Liver (tissue), 9 donors: ENCODE measurements around the gene FAM131C. TPM values are rescaled to one million over a fixed set of nuclear protein-coding genes. Genes with fewer than 3 reads are reported as not detected.

Source experiments
- DNase-seq: peaks from one replicate; pipeline ENCODE4 v3.0.0-alpha.2; 2017; ENCODE audit warnings: low spot score
- H3K27ac ChIP-seq, 2 donors: one replicate each; pipeline ENCODE4 v1.7.0; 2013; ENCODE audit warnings: inconsistent platforms in 2 of 2, low read length in 2 of 2, control low read depth in 1 of 2, low read depth in 1 of 2, mild to moderate bottlenecking in 1 of 2
- H3K27me3 ChIP-seq, 4 donors: one replicate each; pipeline versions ENCODE4 v1.6.1 to v1.7.0; 2013; ENCODE audit warnings: low read length in 3 of 4, inconsistent platforms in 1 of 4, mild to moderate bottlenecking in 1 of 4, moderate library complexity in 1 of 4; ENCODE audit not compliant: control insufficient read depth in 4 of 4, insufficient read depth in 4 of 4
- H3K36me3 ChIP-seq, 4 donors: one replicate each; pipeline versions ENCODE4 v1.6.1 to v1.7.0; 2013; ENCODE audit warnings: low read length in 3 of 4, mild to moderate bottlenecking in 3 of 4, low read depth in 1 of 4, moderate library complexity in 1 of 4; ENCODE audit not compliant: control insufficient read depth in 4 of 4, insufficient read depth in 3 of 4
- H3K4me1 ChIP-seq, 4 donors: one replicate each; pipeline versions ENCODE4 v1.6.1 to v1.7.0; 2013; ENCODE audit warnings: low read length in 3 of 4, mild to moderate bottlenecking in 3 of 4, moderate library complexity in 1 of 4; ENCODE audit not compliant: control insufficient read depth in 4 of 4, insufficient read depth in 4 of 4
- H3K4me3 ChIP-seq, 3 donors: one replicate each; pipeline versions ENCODE4 v1.6.1 to v1.7.0; 2013; ENCODE audit warnings: low read length in 3 of 3, control low read depth in 1 of 3, low read depth in 1 of 3, mild to moderate bottlenecking in 1 of 3
- H3K9ac ChIP-seq, 2 donors: one replicate each; pipeline ENCODE4 v1.7.0; 2013; ENCODE audit warnings: low read length in 2 of 2, mild to moderate bottlenecking in 2 of 2, moderate library complexity in 2 of 2, control low read depth in 1 of 2, low read depth in 1 of 2
- H3K9me3 ChIP-seq, 4 donors: one replicate each; pipeline versions ENCODE4 v1.6.1 to v1.7.0; 2013; ENCODE audit warnings: low read length in 3 of 4; ENCODE audit not compliant: control insufficient read depth in 4 of 4
- ATF3 ChIP-seq: IDR thresholded peaks from 2 replicates; pipeline ENCODE4 v1.6.1; 2016; ENCODE audit warnings: antibody characterized with exemption
- EGR1 ChIP-seq, 2 donors: IDR thresholded peaks; 2 replicates each; pipeline ENCODE4 v1.6.1; 2016 to 2018; ENCODE audit warnings: antibody characterized with exemption in 2 of 2, low read depth in 2 of 2
- FOXA2 ChIP-seq: IDR thresholded peaks from 2 replicates; pipeline ENCODE4 v1.6.1; 2016; ENCODE audit warnings: antibody characterized with exemption
- GABPA ChIP-seq, 2 donors: IDR thresholded peaks in 1 of 2; conservative IDR thresholded peaks in 1 of 2; 2 replicates each; pipeline ENCODE4 v1.6.1; 2016; ENCODE audit warnings: antibody characterized with exemption in 2 of 2, mild to moderate bottlenecking in 1 of 2, moderate library complexity in 1 of 2
- HNF4A ChIP-seq, 2 donors: conservative IDR thresholded peaks; 2 replicates each; pipeline ENCODE4 v1.6.1; 2016; ENCODE audit warnings: antibody characterized with exemption in 2 of 2, mild to moderate bottlenecking in 2 of 2
- HNF4G ChIP-seq: IDR thresholded peaks from 2 replicates; pipeline ENCODE4 v1.6.1; 2016; ENCODE audit warnings: antibody characterized with exemption
- JUND ChIP-seq, 2 donors: IDR thresholded peaks; 2 replicates each; pipeline ENCODE4 v1.6.1; 2016; ENCODE audit warnings: antibody characterized with exemption in 2 of 2
- NR2F2 ChIP-seq: IDR thresholded peaks from 2 replicates; pipeline ENCODE4 v1.6.1; 2016; ENCODE audit warnings: antibody characterized with exemption
- RAD21 ChIP-seq, 2 donors: IDR thresholded peaks; 2 replicates each; pipeline ENCODE4 v1.6.1; 2016; ENCODE audit warnings: antibody characterized with exemption in 2 of 2, mild to moderate bottlenecking in 2 of 2
- RXRA ChIP-seq, 2 donors: IDR thresholded peaks; 2 replicates each; pipeline ENCODE4 v1.6.1; 2017 to 2018; ENCODE audit warnings: antibody characterized with exemption in 2 of 2, mild to moderate bottlenecking in 1 of 2
- SP1 ChIP-seq: IDR thresholded peaks from 2 replicates; pipeline ENCODE4 v1.6.1; 2018; ENCODE audit warnings: antibody characterized with exemption, mild to moderate bottlenecking
- TAF1 ChIP-seq: conservative IDR thresholded peaks from 2 replicates; pipeline ENCODE4 v1.6.1; 2016; ENCODE audit warnings: antibody characterized with exemption, mild to moderate bottlenecking
- YY1 ChIP-seq: IDR thresholded peaks from 2 replicates; pipeline ENCODE4 v1.6.1; 2016; ENCODE audit warnings: antibody characterized with exemption, mild to moderate bottlenecking
- WGBS: extraction: QIAGEN DNeasy Blood & Tissue Kit; methylation state at CpG from one replicate; pipeline ENCODE4 v1.1.7; 2013; 5-methylcytosine and 5-hydroxymethylcytosine counted together
- polyA plus RNA-seq, 2 donors: library from polyadenylated mRNA; stranded (reverse) in 1 of 2; unstranded in 1 of 2; fragments of 200-250 nt in 1 of 2; fragments of >200 nt in 1 of 2; fragmentation: Nextera tagmentation in 1 of 2; extraction: Ambion mirVana in 1 of 2; gene quantifications; one replicate each; pipeline versions ENCODE4 v1.2.1 to v1.2.3, GENCODE V29; 2013 to 2015
- total RNA-seq, 2 donors: library from RNA; depleted of rRNA; stranded (reverse); fragments of >200 nt; gene quantifications; one replicate each; pipeline ENCODE4 v1.2.3, GENCODE V29; 2014
- TF ChIP-seq, protein P1 (sequence below): IDR thresholded peaks from 2 replicates; pipeline ENCODE4 v1.6.1; 2016; ENCODE audit warnings: antibody characterized with exemption
- TF ChIP-seq, protein P2 (sequence below): IDR thresholded peaks from 2 replicates; pipeline ENCODE4 v1.6.1; 2016; ENCODE audit warnings: antibody characterized with exemption, mild to moderate bottlenecking
- TF ChIP-seq, protein P3 (sequence below): fragments of 150-350 bp; IDR thresholded peaks from 2 replicates; pipeline ENCODE4 v1.5.1; 2017; ENCODE audit warnings: improper control_type of control experiment, low read depth, low read length; ENCODE audit not compliant: missing input control
- TF ChIP-seq, protein P4 (sequence below): IDR thresholded peaks from 2 replicates; pipeline ENCODE4 v1.6.1; 2016; ENCODE audit warnings: antibody characterized with exemption
- donor health status: healthy.
- donor health status: healthy.
- donor health status: healthy.
- donor health status: healthy.
- donor health status: healthy.

The FAM131C gene
- total and polyA plus RNA-seq, 4 donors, result 0.05 to 0.92 TPM; not detected in 2

GRCh38 chr1:16111771-16112595, 38.5 kb upstream of the FAM131C start:
- no peaks in the 10 kb centered on the region for H3K27me3 ChIP-seq
- DNase-seq, result no peak
- no peak overlapping the region for H3K9ac ChIP-seq
- H3K4me3 ChIP-seq, result no peak overlapping the region
- peaks cover 3 to 14% (median 9%) of the 10 kb centered on the region in 4 donors for H3K4me1 ChIP-seq
- no peaks in the 10 kb centered on the region for H3K36me3 ChIP-seq
- H3K27ac ChIP-seq, result no peak overlapping the region
- WGBS, result 84% methylated on average over 15 of the region's 15 CpGs
- TF ChIP-seq, protein P1, sequence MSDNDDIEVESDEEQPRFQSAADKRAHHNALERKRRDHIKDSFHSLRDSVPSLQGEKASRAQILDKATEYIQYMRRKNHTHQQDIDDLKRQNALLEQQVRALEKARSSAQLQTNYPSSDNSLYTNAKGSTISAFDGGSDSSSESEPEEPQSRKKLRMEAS, result no peak
- TF ChIP-seq FOXA2 (no peak), JUND (IDR thresholded peaks at IDR 0.05) (no peak), YY1 (no peak), RAD21 (IDR thresholded peaks at IDR 0.05) (no peak), EGR1 (IDR thresholded peaks at IDR 0.05; ENCODE audit: low read depth in 2 of 2) (no peak), SP1 (no peak), GABPA (IDR thresholded peaks at IDR 0.05 in 1 of 2, conservative IDR thresholded peaks at IDR 0.05 in 1 of 2) (no peak), RXRA (IDR thresholded peaks at IDR 0.05) (no peak), TAF1 (no peak), HNF4G (no peak)
- TF ChIP-seq, protein P2, sequence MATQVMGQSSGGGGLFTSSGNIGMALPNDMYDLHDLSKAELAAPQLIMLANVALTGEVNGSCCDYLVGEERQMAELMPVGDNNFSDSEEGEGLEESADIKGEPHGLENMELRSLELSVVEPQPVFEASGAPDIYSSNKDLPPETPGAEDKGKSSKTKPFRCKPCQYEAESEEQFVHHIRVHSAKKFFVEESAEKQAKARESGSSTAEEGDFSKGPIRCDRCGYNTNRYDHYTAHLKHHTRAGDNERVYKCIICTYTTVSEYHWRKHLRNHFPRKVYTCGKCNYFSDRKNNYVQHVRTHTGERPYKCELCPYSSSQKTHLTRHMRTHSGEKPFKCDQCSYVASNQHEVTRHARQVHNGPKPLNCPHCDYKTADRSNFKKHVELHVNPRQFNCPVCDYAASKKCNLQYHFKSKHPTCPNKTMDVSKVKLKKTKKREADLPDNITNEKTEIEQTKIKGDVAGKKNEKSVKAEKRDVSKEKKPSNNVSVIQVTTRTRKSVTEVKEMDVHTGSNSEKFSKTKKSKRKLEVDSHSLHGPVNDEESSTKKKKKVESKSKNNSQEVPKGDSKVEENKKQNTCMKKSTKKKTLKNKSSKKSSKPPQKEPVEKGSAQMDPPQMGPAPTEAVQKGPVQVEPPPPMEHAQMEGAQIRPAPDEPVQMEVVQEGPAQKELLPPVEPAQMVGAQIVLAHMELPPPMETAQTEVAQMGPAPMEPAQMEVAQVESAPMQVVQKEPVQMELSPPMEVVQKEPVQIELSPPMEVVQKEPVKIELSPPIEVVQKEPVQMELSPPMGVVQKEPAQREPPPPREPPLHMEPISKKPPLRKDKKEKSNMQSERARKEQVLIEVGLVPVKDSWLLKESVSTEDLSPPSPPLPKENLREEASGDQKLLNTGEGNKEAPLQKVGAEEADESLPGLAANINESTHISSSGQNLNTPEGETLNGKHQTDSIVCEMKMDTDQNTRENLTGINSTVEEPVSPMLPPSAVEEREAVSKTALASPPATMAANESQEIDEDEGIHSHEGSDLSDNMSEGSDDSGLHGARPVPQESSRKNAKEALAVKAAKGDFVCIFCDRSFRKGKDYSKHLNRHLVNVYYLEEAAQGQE, result no peak
- TF ChIP-seq, protein P3, sequence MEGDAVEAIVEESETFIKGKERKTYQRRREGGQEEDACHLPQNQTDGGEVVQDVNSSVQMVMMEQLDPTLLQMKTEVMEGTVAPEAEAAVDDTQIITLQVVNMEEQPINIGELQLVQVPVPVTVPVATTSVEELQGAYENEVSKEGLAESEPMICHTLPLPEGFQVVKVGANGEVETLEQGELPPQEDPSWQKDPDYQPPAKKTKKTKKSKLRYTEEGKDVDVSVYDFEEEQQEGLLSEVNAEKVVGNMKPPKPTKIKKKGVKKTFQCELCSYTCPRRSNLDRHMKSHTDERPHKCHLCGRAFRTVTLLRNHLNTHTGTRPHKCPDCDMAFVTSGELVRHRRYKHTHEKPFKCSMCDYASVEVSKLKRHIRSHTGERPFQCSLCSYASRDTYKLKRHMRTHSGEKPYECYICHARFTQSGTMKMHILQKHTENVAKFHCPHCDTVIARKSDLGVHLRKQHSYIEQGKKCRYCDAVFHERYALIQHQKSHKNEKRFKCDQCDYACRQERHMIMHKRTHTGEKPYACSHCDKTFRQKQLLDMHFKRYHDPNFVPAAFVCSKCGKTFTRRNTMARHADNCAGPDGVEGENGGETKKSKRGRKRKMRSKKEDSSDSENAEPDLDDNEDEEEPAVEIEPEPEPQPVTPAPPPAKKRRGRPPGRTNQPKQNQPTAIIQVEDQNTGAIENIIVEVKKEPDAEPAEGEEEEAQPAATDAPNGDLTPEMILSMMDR, result no peak
- TF ChIP-seq, protein P4, sequence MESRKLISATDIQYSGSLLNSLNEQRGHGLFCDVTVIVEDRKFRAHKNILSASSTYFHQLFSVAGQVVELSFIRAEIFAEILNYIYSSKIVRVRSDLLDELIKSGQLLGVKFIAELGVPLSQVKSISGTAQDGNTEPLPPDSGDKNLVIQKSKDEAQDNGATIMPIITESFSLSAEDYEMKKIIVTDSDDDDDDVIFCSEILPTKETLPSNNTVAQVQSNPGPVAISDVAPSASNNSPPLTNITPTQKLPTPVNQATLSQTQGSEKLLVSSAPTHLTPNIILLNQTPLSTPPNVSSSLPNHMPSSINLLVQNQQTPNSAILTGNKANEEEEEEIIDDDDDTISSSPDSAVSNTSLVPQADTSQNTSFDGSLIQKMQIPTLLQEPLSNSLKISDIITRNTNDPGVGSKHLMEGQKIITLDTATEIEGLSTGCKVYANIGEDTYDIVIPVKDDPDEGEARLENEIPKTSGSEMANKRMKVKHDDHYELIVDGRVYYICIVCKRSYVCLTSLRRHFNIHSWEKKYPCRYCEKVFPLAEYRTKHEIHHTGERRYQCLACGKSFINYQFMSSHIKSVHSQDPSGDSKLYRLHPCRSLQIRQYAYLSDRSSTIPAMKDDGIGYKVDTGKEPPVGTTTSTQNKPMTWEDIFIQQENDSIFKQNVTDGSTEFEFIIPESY, result no peak
- peaks cover 0 to 3% (median 0%) of the 10 kb centered on the region in 4 donors for H3K9me3 ChIP-seq

DNA sequence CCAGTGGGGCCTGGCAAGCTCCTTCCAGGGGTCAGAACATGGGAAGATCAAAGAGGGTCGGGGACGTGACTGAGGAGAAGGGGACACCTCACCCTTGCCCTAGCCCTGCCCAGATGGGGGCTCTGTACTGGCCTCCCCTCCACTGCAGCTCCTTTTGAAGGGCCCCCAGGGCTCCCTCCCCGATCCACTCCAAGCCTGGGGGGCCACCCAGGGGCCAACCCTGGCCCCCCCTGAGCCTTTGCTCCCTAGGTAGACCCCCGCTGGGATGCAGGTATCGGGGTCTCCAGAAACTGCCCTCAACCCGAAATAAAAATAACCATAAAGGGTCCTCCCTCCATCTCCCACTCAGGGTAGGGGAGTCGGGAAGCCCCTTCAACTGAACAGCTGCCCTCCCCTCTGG, 37.4 kb upstream of the FAM131C start:
- no peak overlapping the region for H3K4me3 ChIP-seq
- 94% methylated on average over 7 of the region's 7 CpGs for WGBS
- H3K36me3 ChIP-seq, result no peaks in the 10 kb centered on the region
- H3K4me1 ChIP-seq, result peaks cover 3 to 10% (median 8%) of the 10 kb centered on the region in 4 donors
- no peak overlapping the region for H3K9ac ChIP-seq
- no peak for DNase-seq
- no peak overlapping the region for H3K27ac ChIP-seq
- TF ChIP-seq, protein P1, result no peak
- no peak for TF ChIP-seq HNF4G
- no peak for TF ChIP-seq SP1
- no peak for TF ChIP-seq ATF3
- TF ChIP-seq RAD21 (IDR thresholded peaks at IDR 0.05), result no peak
- TF ChIP-seq FOXA2, result no peak
- no peak for TF ChIP-seq HNF4A (conservative IDR thresholded peaks at IDR 0.05)
- TF ChIP-seq EGR1 (IDR thresholded peaks at IDR 0.05; ENCODE audit: low read depth in 2 of 2), result no peak
- TF ChIP-seq GABPA (IDR thresholded peaks at IDR 0.05 in 1 of 2, conservative IDR thresholded peaks at IDR 0.05 in 1 of 2), result no peak
- no peak for TF ChIP-seq NR2F2
- TF ChIP-seq YY1, result no peak
- TF ChIP-seq, protein P3, result no peak
- TF ChIP-seq, protein P4, result no peak
- H3K9me3 ChIP-seq, result peaks cover 0 to 3% (median 0%) of the 10 kb centered on the region in 4 donors
- H3K27me3 ChIP-seq, result no peaks in the 10 kb centered on the region
